Rectal smooth muscle tissue (tissue), 1 donor: ENCODE results near the gene LSM7.

Experiments used
- H3K27ac ChIP-seq: one replicate; pipeline ENCODE4 v1.7.0; 2013; ENCODE audit warnings: low read depth, low read length, inconsistent platforms
- H3K27me3 ChIP-seq: one replicate; pipeline ENCODE4 v1.7.0; 2013; ENCODE audit warnings: low read length; ENCODE audit not compliant: control insufficient read depth, insufficient read depth
- H3K36me3 ChIP-seq: one replicate; pipeline ENCODE4 v1.7.0; 2013; ENCODE audit warnings: low read length; ENCODE audit not compliant: control insufficient read depth, insufficient read depth
- H3K4me1 ChIP-seq: one replicate; pipeline ENCODE4 v1.7.0; 2013; ENCODE audit warnings: low read length; ENCODE audit not compliant: control insufficient read depth, insufficient read depth
- H3K4me3 ChIP-seq: one replicate; pipeline ENCODE4 v1.7.0; 2013; ENCODE audit warnings: low read length
- H3K9ac ChIP-seq: one replicate; pipeline ENCODE4 v1.7.0; 2013; ENCODE audit warnings: low read length

Gene LSM7

DNA sequence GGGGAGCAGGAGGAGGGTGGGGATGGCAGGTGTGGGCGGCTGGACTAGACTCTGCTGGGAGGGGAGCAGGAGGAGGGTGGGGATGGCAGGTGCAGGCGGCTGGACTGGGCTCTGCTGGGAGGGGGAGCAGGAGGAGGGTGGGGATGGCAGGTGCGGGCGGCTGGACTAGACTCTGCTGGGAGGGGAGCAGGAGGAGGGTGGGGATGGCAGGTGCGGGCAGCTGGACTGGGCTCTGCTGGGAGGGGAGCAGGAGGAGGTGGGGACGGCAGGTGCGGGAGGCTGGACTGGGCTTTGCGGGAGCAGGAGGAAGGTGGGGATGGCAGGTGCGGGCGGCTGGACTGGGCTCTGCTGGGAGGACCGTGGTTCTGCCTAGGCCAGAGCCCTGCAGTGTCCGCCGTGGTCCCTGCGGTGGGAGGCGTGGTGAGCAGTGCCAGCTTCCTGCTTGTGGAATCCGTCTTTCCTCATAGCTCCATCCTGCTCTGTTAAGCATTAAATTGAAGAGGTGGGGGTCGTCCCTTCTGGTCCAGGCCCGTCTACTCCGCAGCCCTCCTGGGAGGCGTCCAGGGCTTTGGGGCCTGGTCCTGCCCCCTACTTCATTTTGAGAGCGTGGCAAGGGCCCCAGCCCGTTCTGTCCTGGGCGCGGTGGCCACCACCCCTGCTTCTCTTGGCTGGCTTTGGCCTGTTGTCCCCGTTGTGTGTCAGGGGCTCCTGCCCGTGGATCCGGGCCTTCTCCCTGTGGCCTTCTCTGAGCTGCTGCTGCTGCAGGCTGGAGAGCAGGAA lies 4.8 kb upstream of the LSM7 start:
- no peak overlapping the region for H3K27ac ChIP-seq
- H3K4me1 ChIP-seq, result peaks cover 9% of the 10 kb centered on the region
- peaks cover 3% of the 10 kb centered on the region for H3K36me3 ChIP-seq
- H3K27me3 ChIP-seq, result no peaks in the 10 kb centered on the region
- H3K4me3 ChIP-seq, result peak overlapping the region; percentile 10
- no peak overlapping the region for H3K9ac ChIP-seq

DNA sequence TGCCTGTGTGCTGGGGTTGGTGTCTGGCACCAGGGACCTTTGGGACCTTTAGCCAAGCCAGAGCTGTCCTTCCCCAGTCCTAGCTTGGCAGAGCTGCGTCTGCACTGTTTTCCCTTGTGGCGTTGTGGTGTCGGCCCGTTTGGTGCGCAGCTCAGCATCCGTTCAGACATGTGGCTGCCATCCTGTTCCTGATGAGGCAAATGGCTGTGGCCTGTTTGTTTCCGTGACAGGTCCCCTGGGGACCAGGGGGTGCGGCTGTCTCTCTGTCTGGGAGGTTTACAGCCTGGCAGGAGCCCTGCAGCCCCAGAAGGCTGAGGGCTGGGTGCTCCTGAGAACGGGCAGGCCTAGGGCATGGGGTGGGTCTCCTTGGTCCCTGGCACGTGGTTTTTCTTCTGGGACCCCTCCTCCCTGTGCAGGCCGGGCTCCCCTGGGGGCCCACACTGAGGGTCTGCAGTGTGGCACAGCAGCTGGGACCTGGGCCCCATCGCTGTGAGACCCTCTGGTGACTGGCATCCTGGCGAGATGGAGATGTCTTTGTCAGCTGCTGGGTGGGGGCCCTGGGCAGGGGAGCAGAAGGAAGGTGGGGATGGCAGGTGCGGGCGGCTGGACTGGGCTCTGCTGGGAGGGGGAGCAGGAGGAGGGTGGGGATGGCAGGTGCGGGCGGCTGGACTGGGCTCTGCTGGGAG lies 4.1 kb upstream of the LSM7 start:
- H3K27ac ChIP-seq, result peak overlapping the region; percentile 24
- peaks cover 9% of the 10 kb centered on the region for H3K4me1 ChIP-seq
- peak overlapping the region; percentile 30 for H3K4me3 ChIP-seq
- H3K27me3 ChIP-seq, result no peaks in the 10 kb centered on the region
- no peaks in the 10 kb centered on the region for H3K36me3 ChIP-seq
- peak overlapping the region; percentile 41 for H3K9ac ChIP-seq

DNA sequence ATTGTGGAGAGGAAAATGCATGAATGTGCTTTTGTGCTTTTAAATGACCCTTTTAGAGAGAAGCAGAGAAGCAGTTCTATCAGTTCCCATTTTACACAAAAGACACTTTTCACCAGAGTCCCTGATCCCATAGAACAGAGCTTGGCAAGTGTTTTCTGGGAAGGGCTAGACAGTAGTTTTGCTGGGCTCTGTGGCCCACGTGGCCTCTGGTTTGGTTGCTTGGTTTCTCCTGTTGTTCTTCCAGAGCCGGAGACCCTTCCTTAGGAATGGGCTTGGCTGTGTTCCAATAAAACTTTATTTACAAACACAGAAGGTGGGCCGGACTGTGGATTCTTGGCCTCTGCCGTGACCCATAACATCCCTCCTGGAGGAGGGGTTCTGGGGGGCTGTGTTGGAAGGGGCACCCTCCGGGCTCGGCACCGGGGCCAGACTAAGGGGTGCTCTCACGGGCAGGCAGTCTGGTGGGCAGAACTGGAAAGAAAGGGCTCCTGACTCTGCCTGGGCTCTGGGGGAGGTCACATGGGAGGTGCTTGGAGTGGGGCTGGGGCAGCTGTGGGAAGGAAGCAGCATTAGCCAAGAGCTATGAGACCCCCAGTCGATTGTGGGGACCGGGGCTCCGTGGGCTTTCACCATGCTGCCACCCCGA lies 3.3 kb upstream of the LSM7 start:
- H3K4me3 ChIP-seq, result peak overlapping the region; percentile 30
- H3K4me1 ChIP-seq, result peaks cover 12% of the 10 kb centered on the region
- H3K27me3 ChIP-seq, result no peaks in the 10 kb centered on the region
- H3K27ac ChIP-seq, result peak overlapping the region; percentile 24
- H3K36me3 ChIP-seq, result no peaks in the 10 kb centered on the region
- no peak overlapping the region for H3K9ac ChIP-seq

DNA sequence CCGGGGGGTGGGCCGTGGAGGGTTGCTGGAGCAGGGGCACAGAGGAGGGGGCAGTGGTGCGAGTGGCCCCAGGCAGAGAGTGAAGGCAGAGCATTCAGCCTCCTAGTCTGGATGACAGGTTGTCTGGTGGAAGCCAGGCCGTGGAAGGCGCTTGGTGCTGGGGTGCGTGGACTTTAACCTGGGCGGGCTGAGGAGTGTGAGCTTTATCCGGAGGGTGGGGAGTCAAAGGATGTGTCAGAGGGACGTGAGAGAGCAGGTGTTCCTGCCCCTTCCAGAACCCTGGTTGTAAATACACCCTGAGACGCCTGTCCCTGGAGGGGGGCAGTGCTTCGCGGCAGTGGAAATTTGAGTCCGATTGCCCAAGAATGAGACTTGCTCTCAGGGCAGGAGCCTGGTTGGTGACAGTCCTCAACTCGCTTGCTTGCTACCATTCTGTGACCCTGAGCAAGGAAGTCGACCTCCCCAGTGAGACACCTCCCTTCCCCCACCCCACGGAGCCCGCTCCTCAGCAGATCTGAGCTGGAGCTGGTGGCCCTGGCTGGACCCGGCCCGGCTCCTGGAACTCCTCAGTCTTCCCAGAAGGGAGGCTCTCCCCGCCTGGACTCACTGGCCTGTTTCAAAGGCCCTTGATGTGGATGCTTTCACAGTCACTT lies 2.4 kb upstream of the LSM7 start:
- peak overlapping the region; percentile 52 for H3K4me3 ChIP-seq
- no peaks in the 10 kb centered on the region for H3K27me3 ChIP-seq
- no peak overlapping the region for H3K27ac ChIP-seq
- H3K4me1 ChIP-seq, result peaks cover 13% of the 10 kb centered on the region
- H3K9ac ChIP-seq, result no peak overlapping the region
- no peaks in the 10 kb centered on the region for H3K36me3 ChIP-seq

DNA sequence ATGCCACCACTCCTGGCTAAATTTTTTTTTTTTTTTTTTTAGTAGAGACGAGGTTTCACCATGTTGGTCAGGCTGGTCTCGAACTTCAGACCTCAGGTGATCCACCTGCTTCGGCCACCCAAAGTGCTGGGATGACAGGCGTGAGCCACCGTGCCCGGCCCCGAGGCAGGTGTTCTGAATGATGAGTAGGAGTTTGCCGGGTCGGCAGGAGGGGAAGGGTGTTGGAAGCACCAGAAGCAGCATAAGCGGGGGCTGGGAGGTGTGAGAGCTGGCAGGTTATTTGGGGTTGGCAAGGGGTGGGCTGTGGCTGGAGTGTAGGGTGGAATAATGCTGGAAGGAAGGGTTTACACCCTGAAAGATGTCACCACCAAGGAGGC lies 1.9 kb upstream of the LSM7 start:
- H3K27ac ChIP-seq, result no peak overlapping the region
- H3K4me3 ChIP-seq, result peak overlapping the region; percentile 52
- H3K4me1 ChIP-seq, result peaks cover 13% of the 10 kb centered on the region
- no peaks in the 10 kb centered on the region for H3K27me3 ChIP-seq
- no peaks in the 10 kb centered on the region for H3K36me3 ChIP-seq
- H3K9ac ChIP-seq, result no peak overlapping the region

DNA sequence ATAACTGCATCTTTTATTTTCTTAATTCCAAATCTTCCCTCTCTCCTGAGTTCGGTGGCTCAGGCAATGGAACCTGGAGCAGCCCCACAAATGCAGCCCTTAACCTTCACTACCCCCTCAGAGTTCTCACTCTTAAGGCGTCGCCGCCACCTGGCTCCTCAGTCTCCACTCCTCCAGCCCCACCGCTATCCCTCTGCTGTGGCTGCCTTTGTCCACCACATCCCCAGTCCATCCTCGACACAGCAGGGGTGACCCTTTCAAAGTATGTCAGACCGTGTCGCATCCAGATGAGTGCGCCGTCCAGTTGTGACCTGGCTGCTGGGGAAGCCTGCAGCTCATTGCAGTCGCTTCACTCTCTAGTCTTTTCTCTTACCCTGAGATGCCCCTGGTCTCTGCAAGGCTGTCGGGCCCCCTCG lies 1.1 kb upstream of the LSM7 start:
- Histone ChIP-seq H3K9ac (no peak overlapping the region), H3K4me1 (peaks cover 13% of the 10 kb centered on the region), H3K27me3 (no peaks in the 10 kb centered on the region), H3K27ac (no peak overlapping the region), H3K36me3 (peaks cover 1% of the 10 kb centered on the region), H3K4me3 (peak overlapping the region; percentile 96)

DNA sequence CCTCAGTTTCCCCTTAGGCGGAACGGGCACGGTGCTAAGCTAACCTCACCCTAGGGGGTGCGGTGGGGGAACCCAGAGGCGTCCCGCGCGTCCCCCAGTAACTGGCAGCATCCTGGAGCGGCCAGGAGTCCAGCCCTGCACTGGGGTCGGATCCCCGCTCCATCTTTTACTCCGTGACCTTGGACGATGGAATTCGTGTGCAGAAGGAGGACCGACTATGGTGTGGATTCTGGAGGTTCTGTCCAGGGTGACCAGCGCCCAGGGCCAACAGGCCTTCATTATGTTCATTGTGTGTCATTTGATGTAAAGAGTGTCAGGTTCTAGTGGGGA lies 728 bp upstream of the LSM7 start:
- Histone ChIP-seq H3K9ac (peak overlapping the region; percentile 76), H3K4me1 (peaks cover 13% of the 10 kb centered on the region), H3K4me3 (peak overlapping the region; percentile 96), H3K36me3 (peaks cover 5% of the 10 kb centered on the region), H3K27me3 (no peaks in the 10 kb centered on the region), H3K27ac (no peak overlapping the region)

DNA sequence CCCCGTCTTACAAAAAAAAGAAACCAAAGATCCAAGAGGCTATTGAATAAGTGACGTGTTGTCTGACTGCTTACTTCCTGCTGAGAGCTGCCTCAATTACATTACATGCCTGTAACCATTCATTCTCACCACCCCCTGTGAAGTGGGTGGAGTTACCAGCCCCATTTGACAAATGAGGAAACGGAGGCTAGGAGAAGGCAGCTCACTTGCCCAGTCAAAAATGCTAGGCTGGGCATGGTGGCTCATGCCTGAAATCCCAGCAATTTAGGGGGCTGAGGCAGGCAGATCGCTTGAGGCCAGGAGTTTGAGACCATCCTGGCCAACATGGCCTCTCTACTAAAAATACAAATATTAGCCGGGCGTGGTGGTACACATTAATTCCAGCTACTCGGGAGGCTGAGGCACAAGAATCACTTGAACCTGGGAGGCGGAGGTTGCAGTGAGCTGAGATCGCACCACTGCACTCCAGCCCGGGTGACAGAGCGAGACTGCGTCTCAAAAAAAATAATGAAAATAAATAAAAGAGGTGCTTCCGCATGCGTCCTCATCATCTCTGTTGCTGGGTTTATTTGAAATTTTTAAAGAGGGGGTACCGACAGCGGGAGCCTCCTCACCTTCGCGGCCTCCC lies 499 bp downstream of the LSM7 start:
- Histone ChIP-seq H3K9ac (peak overlapping the region; percentile 72), H3K4me1 (peaks cover 13% of the 10 kb centered on the region), H3K4me3 (peak overlapping the region; percentile 96), H3K27ac (peak overlapping the region; percentile 39), H3K36me3 (peaks cover 6% of the 10 kb centered on the region), H3K27me3 (no peaks in the 10 kb centered on the region)

DNA sequence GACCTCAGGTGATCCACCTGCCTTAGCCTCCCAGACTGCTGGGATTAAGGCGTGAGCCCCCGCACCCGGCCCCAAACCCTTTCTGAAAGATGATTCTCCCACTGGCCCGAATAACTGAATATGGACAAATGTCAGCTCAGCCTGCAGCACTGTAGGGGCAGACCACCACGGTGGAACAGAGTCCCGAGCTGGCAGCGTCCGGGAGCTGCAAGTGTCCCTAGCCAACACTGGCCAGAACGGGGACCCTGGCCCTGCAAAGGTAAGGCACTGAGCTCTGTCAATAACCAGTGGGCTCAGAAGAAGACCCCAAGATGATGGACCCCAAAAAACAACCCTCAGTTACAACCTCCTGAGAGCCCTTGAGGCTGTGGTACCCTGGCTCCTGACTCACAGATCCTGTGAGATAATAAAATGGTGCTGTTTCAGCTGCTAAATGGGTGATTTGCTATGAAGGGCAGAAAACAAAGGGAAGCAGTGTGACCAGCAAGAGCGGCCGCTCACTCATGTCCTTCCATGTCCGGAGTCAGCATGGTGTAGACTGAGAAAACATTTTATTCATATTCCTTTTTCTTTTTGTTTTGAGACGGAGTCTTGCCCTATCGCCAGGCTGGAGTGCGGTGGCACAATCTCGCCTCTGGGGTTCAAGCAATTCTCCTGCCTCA lies 1.6 kb downstream of the LSM7 start:
- Histone ChIP-seq H3K27ac (no peak overlapping the region), H3K9ac (no peak overlapping the region), H3K4me3 (no peak overlapping the region), H3K36me3 (peaks cover 6% of the 10 kb centered on the region), H3K27me3 (no peaks in the 10 kb centered on the region), H3K4me1 (peaks cover 13% of the 10 kb centered on the region)

DNA sequence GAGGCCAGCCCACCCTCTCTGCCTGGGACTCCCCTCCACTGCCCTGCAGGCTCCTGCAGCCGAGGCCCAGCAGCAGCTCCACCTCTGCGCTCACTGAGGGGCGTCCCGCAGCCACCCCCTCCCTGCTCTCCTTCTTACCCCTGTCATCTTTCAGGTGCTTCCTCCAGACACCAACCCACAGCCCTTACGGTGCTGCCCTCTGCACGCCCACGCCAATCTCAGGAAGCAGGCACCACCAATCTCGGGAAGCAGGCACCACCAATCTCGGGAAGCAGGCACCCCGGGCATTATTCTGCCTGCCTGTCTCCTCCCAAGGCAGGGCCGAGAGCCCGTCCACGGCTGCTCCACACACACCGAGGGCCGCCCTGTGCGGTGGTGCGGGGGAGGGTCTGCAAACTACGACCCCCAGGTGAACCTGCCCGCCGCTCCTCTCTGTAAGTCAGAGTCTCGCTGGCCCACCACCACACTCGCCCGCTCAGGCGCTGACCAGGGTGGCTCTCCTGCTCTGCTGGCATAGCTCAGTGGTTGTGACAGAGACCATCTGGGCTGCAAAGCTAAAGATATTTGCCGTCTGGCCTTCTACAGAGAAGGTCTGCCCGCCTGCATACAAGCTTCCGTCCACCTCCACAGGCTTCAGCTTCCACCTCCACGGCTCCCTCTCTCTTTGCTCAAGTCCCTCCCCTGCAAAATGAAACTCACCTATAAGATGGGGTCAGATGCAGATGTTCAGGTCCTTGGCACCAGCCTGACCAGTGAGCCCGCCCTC lies 2.9 kb downstream of the LSM7 start:
- H3K36me3 ChIP-seq, result peaks cover 6% of the 10 kb centered on the region
- no peak overlapping the region for H3K9ac ChIP-seq
- H3K27ac ChIP-seq, result no peak overlapping the region

DNA sequence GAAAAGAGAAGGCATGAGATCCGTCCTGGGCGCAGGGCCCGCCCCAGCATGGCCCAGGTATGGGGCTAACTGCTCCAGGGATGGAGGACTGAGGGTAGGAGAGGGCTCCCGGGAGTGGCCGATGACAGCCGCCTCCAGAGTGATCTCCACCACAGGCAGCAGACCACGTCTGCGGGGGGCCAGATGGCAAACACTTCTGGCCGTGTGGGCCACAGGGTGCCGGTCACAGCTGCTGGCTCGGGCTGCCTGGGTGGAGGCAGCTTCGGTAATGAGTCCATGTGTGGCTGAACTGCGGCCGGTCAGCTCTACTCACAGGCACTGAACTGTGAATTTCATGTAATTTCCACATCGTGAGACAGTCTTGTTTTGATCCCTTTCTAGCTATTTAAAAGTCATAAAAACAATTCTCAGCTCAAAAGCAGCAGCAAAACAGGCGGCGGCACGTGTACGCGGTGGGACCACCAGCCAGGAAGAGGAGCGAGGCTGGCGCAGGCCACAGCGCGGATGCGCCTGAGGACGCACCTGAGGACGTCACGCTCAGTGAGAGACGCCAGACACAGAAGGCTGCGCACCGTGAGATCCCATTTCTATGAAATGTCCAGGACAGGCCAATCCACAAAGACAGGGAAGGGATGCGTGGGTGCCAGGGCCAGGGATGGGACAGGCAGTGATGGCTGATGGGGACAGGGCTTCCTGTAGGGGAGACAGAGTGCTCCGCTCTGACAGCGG lies 4.0 kb downstream of the LSM7 start:
- Histone ChIP-seq H3K4me3 (no peak overlapping the region), H3K27ac (no peak overlapping the region), H3K36me3 (peaks cover 6% of the 10 kb centered on the region), H3K9ac (no peak overlapping the region), H3K27me3 (no peaks in the 10 kb centered on the region), H3K4me1 (peaks cover 10% of the 10 kb centered on the region)

More for the DNA sequence above, 2.9 kb downstream of the LSM7 start:
- Histone ChIP-seq H3K4me3 (no peak overlapping the region), H3K4me1 (peaks cover 13% of the 10 kb centered on the region), H3K27me3 (no peaks in the 10 kb centered on the region)
